ENCODE measurements around the gene SLC25A51. TPM values are rescaled to one million over a fixed set of nuclear protein-coding genes. Genes with fewer than 3 reads are reported as not detected.

The SLC25A51 gene
- total RNA-seq, 1 donor from 2014 or later = 24.1 TPM

DNA sequence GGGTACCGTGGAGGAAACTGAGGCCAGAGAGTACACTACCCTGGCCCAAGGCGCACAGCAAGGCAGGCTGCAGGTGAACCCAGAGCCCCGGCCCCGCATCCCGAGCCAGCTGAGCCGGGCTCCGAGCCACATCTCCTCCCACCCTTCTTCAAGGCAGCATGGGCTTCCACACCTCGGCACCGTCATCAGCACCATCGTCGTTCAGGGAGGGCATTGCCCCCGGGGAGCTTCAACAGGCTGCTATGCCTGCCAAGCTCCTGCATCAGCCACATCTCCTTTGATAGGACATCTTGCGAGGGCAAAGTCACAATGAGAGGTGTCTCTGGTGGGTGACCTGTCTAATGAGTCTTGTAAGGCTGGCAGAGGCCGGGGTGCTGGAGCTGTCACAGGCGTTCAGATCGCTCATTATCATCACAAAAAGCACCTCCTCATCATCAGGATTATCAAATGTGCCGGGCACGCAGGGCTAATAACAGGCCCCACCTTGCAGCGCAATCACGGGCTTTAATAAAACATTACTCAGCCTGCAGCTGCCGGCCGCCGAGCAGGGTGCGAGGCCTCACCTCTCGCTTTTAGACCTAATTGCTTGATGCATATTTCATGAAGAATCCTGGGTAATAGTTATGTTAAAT is 20.0 kb upstream of the SLC25A51 start:
- TF ChIP-seq, protein P1, sequence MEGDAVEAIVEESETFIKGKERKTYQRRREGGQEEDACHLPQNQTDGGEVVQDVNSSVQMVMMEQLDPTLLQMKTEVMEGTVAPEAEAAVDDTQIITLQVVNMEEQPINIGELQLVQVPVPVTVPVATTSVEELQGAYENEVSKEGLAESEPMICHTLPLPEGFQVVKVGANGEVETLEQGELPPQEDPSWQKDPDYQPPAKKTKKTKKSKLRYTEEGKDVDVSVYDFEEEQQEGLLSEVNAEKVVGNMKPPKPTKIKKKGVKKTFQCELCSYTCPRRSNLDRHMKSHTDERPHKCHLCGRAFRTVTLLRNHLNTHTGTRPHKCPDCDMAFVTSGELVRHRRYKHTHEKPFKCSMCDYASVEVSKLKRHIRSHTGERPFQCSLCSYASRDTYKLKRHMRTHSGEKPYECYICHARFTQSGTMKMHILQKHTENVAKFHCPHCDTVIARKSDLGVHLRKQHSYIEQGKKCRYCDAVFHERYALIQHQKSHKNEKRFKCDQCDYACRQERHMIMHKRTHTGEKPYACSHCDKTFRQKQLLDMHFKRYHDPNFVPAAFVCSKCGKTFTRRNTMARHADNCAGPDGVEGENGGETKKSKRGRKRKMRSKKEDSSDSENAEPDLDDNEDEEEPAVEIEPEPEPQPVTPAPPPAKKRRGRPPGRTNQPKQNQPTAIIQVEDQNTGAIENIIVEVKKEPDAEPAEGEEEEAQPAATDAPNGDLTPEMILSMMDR (conservative IDR thresholded peaks at IDR 0.05; ENCODE audit: low read depth, low read length) = no peak
- no peak overlapping the region for H3K4me3 ChIP-seq (ENCODE audit: low read depth, low read length)

DNA sequence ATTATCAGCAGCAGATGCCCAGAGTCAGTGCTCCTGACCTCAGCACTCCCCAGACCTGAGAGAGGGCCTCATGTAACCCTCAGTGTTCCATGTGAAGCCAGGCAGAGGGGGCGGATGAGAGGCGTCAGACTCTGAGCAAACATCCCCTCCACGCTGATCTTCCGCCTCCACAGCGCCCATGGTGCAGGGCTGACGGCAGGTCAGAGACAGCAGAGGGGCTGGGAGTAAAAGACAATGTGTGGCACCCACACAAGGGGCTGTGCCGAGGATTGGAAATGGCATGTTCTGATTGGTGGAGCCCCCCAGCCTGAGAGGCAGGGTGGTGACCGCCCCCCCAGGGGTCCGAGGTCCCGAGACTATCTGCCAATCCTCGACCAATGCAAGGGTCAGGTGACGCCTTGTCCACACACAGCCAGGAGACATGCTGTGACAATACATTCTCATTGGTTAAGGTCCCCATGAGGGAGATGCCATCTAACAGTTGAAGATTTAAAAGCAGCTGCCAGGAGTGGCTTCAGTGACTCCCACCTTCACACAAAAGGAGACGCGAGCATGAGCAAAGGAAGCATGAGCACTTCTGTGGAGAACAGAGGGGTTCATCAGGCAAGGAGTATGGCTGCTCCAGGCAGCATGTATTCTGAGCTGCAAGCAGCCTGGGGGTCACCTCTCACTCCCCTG is 19.3 kb upstream of the SLC25A51 start:
- no peak for DNase-seq (ENCODE audit: low read depth)
- H3K4me3 ChIP-seq (ENCODE audit: low read depth, low read length) = no peak overlapping the region
- TF ChIP-seq, protein P1 (conservative IDR thresholded peaks at IDR 0.05; ENCODE audit: low read depth, low read length) = no peak

More for the DNA sequence above, 20.0 kb upstream of the SLC25A51 start:
- no peak for DNase-seq (ENCODE audit: low read depth)

DNA sequence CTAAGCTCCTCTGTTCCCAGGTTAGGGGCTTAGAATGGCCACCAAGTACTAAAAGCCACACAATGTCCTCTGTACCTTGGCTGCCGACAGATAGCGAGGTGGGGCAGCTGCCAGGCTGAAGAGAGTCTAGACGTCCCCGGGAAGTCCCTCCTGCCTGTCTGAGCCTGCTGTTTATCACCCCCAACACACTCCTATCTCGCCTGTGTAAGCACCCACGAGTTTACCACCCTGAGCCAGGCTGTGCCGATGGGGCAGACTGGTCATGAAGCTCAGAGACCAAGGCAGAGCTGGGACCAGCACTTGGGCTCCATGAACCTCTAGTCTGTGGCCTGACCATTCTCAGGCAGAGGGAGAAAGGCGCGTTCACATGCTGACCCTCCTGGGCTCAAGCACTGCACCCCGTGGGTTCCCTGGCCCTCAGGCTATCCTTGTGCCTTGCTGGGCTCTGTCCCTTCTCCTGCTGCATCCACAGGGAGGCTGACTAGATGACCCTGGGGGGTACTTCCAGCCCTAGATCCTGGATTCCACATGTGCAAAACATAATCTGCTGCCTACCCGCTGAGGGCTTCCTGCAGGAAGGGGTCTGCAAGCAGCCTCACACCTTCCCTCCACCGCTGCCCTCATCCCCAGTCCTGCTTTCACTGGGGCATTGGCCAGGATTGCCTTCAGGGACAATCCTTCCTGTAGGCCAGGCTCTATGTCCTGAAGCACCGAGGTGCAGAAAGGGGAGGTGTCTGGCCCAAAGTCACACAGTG is 18.6 kb upstream of the SLC25A51 start:
- TF ChIP-seq, protein P1 (conservative IDR thresholded peaks at IDR 0.05; ENCODE audit: low read depth, low read length) = no peak
- no peak for DNase-seq (ENCODE audit: low read depth)
- H3K4me3 ChIP-seq (ENCODE audit: low read depth, low read length) = no peak overlapping the region

DNA sequence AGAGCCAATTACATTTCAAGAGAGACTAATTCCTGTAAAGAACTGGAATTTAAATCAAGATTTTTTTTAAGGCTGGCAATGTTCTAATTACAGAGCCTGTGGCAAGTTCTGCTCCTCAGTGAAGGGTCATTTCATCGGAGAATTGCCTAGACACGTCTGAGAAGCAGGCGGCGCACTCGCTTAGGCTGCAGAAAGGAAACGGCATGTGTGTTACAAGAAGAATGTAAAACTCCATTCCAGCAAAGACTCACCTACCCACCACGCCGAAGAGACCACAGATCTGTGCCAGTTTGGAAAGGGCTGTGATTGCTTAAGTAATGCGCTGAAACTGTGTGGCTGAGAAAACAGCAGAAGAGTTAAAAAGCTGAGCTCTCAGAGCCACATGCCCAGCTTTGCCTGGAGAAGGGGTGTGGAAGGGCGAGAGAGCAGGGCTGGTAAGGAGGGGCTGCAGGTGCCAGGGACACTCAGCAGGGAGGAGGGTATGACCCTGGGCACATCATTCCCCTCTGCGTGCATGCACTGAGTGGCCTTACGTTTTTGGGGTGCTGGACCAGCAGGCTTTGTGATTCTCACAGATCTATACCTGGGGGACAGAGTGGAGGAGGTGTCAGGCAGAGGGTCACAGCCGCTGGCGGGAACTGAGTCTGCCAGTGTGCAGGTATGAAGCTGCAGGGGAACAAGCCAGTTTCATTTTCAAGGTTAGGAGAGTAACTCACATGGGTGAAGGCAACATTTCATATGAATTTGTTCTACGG is 17.8 kb upstream of the SLC25A51 start:
- TF ChIP-seq, protein P1 (conservative IDR thresholded peaks at IDR 0.05; ENCODE audit: low read depth, low read length) = peak; percentile 35
- DNase-seq (ENCODE audit: low read depth) = no peak
- H3K4me3 ChIP-seq (ENCODE audit: low read depth, low read length) = no peak overlapping the region

DNA sequence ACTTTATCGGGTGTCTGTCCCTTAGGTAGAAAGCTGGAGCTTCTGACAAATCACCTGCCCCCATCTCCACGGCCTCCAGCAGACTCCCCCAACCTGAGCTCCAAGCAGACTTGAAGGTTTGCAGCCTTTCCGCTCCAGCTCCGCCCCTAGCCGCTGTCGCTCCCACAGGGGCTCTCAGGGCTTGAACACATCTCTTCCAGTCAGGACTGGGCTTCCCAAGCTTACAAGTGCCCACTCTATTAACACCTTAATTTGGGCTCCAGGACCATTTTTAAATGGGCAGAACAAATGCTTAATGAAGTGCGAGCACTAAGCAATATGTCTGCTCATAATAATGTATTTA is 17.2 kb upstream of the SLC25A51 start:
- TF ChIP-seq, protein P1 (conservative IDR thresholded peaks at IDR 0.05; ENCODE audit: low read depth, low read length) = no peak
- no peak for DNase-seq (ENCODE audit: low read depth)
- H3K4me3 ChIP-seq (ENCODE audit: low read depth, low read length) = no peak overlapping the region

DNA sequence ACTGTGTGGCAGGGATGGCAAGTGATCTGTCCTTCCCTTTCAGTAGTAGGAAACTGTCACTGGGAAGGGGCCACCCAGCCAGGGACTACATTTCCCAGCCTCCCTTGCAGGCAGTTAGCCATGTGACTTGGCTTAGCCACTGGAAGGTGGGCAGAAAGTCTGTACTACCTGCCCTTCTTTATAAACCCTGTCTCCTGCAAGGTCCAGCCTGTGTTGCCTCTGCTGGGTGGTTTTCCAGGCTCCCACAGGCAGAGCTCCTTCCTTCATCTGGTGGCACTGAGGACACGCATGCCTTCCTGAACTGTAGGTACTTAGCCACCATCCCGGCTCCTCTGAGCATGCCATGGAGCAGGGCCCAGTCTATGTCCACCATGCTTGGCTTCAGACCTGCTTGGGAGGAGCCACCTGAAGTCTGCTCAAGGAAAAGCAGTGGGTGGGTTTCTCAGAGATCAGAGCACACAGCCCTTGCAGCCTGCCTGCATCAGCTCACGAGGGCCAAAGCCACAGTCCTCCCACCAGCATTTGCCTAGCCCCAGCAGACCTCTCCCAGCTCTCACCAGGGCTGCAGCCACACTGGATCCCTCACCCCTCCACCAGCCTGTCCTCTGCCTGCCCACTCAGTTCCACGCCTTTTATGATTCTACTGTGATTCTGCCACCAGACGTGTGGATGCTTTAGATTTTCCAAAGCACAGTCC is 16.7 kb upstream of the SLC25A51 start:
- H3K4me3 ChIP-seq (ENCODE audit: low read depth, low read length) = no peak overlapping the region
- TF ChIP-seq, protein P1 (conservative IDR thresholded peaks at IDR 0.05; ENCODE audit: low read depth, low read length) = no peak
- no peak for DNase-seq (ENCODE audit: low read depth)
